Embryonic facial prominence (tissue), 1 donor: Measurements from ENCODE around the gene ZNF311.
"Not testable (repeated sequence)": the region's sequence is repeated elsewhere in the genome, so short reads cannot be mapped to it uniquely, and the experiment has no call there.

Experiments
- DNase-seq: peaks from one replicate; pipeline ENCODE4 v3.0.0-alpha.2; 2016; ENCODE audit errors: extremely low spot score

ZNF311 gene

GRCh38 chr6:28953585-28954258, 51.4 kb downstream of the ZNF311 start:
- no peak for DNase-seq

GRCh38 chr6:28953039-28953584, 52.0 kb downstream of the ZNF311 start:
- DNase-seq, result no peak

GRCh38 chr6:28949656-28950195, 55.4 kb downstream of the ZNF311 start:
- DNase-seq, result not testable (repeated sequence)

- DNase-seq, result no peak
Measured at GRCh38 chr6:28948782-28949486, 56.2 kb downstream of the ZNF311 start.

GRCh38 chr6:28947831-28948270, 57.3 kb downstream of the ZNF311 start:
- DNase-seq, result no peak

GRCh38 chr6:28947067-28947765, 57.9 kb downstream of the ZNF311 start:
- DNase-seq, result no peak

GRCh38 chr6:28945349-28945748, 59.8 kb downstream of the ZNF311 start:
- no peak for DNase-seq
